GM12878 (cell line): ENCODE data around the gene ACHE. TPM values are rescaled to one million over a fixed set of nuclear protein-coding genes. Genes with fewer than 3 reads are reported as not detected.
A peak's percentile ranks its signal among the peaks of the same experiment; 100 is the strongest.

Experiments used
- BMI1 ChIP-seq: fragments of 450-650 bp; IDR thresholded peaks from 2 replicates; pipeline ENCODE4 v1.6.1; 2016; ENCODE audit warnings: mild to moderate bottlenecking, moderate library complexity, borderline replicate concordance
- EGR1 ChIP-seq, 2 experiments: IDR thresholded peaks; 1 replicate in 1 of 2; 2 replicates in 1 of 2; pipeline ENCODE4 v1.6.1; 2011 to 2012; ENCODE audit warnings: low read depth in 2 of 2, low read length in 2 of 2, borderline replicate concordance in 1 of 2, mild to moderate bottlenecking in 1 of 2, moderate library complexity in 1 of 2
- HCFC1 ChIP-seq: fragments of 150-350 bp; IDR thresholded peaks from 2 replicates; pipeline ENCODE4 v1.6.1; 2014; ENCODE audit warnings: low read length
- KAT2A ChIP-seq: conservative IDR thresholded peaks from 2 replicates; pipeline ENCODE4 v1.6.1; 2011; ENCODE audit warnings: low read depth, low read length; ENCODE audit not compliant: control insufficient read depth
- NR2C1 ChIP-seq: fragments of 450-650 bp; IDR thresholded peaks from 2 replicates; pipeline ENCODE4 v1.6.1; 2017; ENCODE audit warnings: antibody characterized with exemption, mild to moderate bottlenecking, moderate library complexity
- PAX5 ChIP-seq: IDR thresholded peaks from 2 replicates; pipeline ENCODE4 v1.6.1; 2011; ENCODE audit warnings: low read depth, low read length, borderline replicate concordance
- PAX8 ChIP-seq: fragments of 450-650 bp; IDR thresholded peaks from 2 replicates; pipeline ENCODE4 v1.6.1; 2017; ENCODE audit warnings: mild to moderate bottlenecking, moderate library complexity
- RFX5 ChIP-seq: IDR thresholded peaks from 2 replicates; pipeline ENCODE4 v1.6.1; 2011; ENCODE audit warnings: low read depth, low read length, improper control_type of control experiment
- RUNX3 ChIP-seq: IDR thresholded peaks from 2 replicates; pipeline ENCODE4 v1.6.1; 2012; ENCODE audit warnings: low read length, inconsistent platforms
- SIN3A ChIP-seq: IDR thresholded peaks from 2 replicates; pipeline ENCODE4 v1.6.1; 2012; ENCODE audit warnings: low read depth, low read length, improper control_type of control experiment
- SMC3 ChIP-seq: IDR thresholded peaks from 2 replicates; pipeline ENCODE4 v1.6.1; 2011; ENCODE audit warnings: low read length, improper control_type of control experiment, borderline replicate concordance
- SPI1 ChIP-seq: IDR thresholded peaks from 2 replicates; pipeline ENCODE4 v1.6.1; 2011; ENCODE audit warnings: low read depth, mild to moderate bottlenecking, low read length, moderate library complexity, borderline replicate concordance; ENCODE audit not compliant: insufficient read depth
- ZNF207 ChIP-seq: fragments of 450-650 bp; IDR thresholded peaks from 2 replicates; pipeline ENCODE4 v1.6.1; 2014; ENCODE audit warnings: antibody characterized with exemption, mild to moderate bottlenecking, borderline replicate concordance
- ZZZ3 ChIP-seq: IDR thresholded peaks from 2 replicates; pipeline ENCODE4 v1.6.1; 2011; ENCODE audit warnings: low read depth; ENCODE audit not compliant: control insufficient read depth, insufficient read length
- polyA plus RNA-seq, 11 experiments: library from polyadenylated mRNA; depleted of rRNA in 4 of 11; unstranded in 6 of 11; stranded (reverse) in 5 of 11; fragments of >200 nt; fragmentation: Nextera tagmentation in 4 of 11; fragmentation: Illumina TruSeq in 1 of 11; extraction: Ambion mirVana in 4 of 11; extraction: Trizol in 1 of 11; gene quantifications; 1 replicate in 1 of 11; 2 replicates in 10 of 11; pipeline versions ENCODE4 v1.2.1 to v1.2.3, GENCODE V29; 2011 to 2016; ENCODE audit warnings: inconsistent platforms in 2 of 11, missing spikeins in 2 of 11, low read depth in 1 of 11
- total RNA-seq, 4 experiments: library from RNA; depleted of rRNA in 3 of 4; stranded (reverse); fragments of >200 nt in 3 of 4; fragmentation: Illumina TruSeq in 1 of 4; extraction: Trizol in 1 of 4; gene quantifications; 2 replicates each; pipeline versions ENCODE4 v1.2.1 to v1.2.3, GENCODE V29; 2013 to 2021
- TF ChIP-seq, protein P1 (sequence below): IDR thresholded peaks from 2 replicates; pipeline ENCODE4 v1.6.1; 2012; ENCODE audit warnings: low read depth, low read length, improper control_type of control experiment
- TF ChIP-seq, protein P2 (sequence below): fragments of 450-650 bp; IDR thresholded peaks from 2 replicates; pipeline ENCODE4 v1.6.1; 2018; ENCODE audit warnings: mild to moderate bottlenecking, low read depth, moderate library complexity; ENCODE audit not compliant: partially characterized antibody
- TF ChIP-seq, protein P3 (sequence below): IDR thresholded peaks from 2 replicates; pipeline ENCODE4 v1.6.1; 2011; ENCODE audit warnings: mild to moderate bottlenecking, low read depth, low read length, moderate library complexity; ENCODE audit not compliant: insufficient replicate concordance
- TF ChIP-seq, protein P4 (sequence below): fragments of 450-650 bp; formaldehyde crosslinking; IDR thresholded peaks from 2 replicates; pipeline ENCODE4 v1.4.0; 2022; ENCODE audit warnings: mild to moderate bottlenecking, moderate library complexity

The ACHE gene
- total and polyA plus RNA-seq, 10 of the 15 experiments (the other 5 are each of a cell fraction or from before 2014, with no cell fraction given) = 0.07 to 5.1 (median 2.3) TPM; not detected in 1

DNA sequence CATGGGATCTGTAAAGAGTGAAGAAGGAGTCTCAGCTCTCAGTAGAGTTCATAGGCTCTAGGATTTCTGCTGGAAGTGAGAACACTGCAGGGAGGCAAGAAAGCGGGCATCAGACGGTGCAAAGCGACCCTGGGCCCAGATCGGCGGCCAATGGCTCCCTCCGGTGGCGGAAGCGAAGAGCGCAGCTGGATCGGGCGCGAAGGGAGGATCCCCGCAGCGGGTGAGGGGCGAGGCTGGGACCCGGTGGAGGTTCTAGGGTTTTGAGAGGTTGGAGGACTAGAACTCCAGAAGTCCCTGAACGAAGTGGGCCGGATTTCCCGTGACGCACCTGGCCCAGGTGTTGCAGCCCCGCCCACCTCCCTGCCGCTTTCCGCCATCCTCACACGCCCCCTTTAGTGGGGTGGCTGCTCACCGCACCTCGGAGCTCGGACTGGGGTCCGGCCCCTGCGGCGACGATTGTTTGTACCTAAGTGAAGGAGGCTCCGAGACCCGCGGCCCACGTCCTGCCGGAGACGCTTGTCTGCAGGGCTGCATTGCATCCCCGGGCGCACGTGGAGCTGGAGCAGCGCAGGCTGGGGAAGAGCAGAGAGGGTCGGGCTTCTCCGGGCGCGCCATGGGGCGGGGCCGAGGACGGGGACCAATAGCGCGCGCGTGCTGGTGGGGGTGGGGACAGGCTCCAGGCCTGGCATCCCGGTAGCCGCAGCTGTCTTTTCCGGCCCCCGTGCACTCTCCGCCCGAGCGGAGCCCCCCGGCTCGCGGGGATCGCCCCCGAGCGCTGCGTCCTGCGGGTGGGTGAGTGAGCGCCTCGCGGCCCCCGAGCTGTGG lies 43.4 kb downstream of the ACHE start, which contains the start of gene SLC12A9 (continued):
- TF ChIP-seq KAT2A = no peak
- TF ChIP-seq PAX5 = no peak
- TF ChIP-seq ZZZ3 = no peak
- TF ChIP-seq ZNF207 = no peak
- TF ChIP-seq SMC3 = peak; percentile 77
- TF ChIP-seq, protein P1, sequence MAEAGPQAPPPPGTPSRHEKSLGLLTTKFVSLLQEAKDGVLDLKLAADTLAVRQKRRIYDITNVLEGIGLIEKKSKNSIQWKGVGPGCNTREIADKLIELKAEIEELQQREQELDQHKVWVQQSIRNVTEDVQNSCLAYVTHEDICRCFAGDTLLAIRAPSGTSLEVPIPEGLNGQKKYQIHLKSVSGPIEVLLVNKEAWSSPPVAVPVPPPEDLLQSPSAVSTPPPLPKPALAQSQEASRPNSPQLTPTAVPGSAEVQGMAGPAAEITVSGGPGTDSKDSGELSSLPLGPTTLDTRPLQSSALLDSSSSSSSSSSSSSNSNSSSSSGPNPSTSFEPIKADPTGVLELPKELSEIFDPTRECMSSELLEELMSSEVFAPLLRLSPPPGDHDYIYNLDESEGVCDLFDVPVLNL = no peak
- TF ChIP-seq EGR1 (IDR thresholded peaks at IDR 0.05; ENCODE audit: borderline replicate concordance in 1 of 2, low read depth in 2 of 2, low read length in 2 of 2) = no peak
- TF ChIP-seq NR2C1 = no peak
- no peak for TF ChIP-seq PAX8
- TF ChIP-seq, protein P2, sequence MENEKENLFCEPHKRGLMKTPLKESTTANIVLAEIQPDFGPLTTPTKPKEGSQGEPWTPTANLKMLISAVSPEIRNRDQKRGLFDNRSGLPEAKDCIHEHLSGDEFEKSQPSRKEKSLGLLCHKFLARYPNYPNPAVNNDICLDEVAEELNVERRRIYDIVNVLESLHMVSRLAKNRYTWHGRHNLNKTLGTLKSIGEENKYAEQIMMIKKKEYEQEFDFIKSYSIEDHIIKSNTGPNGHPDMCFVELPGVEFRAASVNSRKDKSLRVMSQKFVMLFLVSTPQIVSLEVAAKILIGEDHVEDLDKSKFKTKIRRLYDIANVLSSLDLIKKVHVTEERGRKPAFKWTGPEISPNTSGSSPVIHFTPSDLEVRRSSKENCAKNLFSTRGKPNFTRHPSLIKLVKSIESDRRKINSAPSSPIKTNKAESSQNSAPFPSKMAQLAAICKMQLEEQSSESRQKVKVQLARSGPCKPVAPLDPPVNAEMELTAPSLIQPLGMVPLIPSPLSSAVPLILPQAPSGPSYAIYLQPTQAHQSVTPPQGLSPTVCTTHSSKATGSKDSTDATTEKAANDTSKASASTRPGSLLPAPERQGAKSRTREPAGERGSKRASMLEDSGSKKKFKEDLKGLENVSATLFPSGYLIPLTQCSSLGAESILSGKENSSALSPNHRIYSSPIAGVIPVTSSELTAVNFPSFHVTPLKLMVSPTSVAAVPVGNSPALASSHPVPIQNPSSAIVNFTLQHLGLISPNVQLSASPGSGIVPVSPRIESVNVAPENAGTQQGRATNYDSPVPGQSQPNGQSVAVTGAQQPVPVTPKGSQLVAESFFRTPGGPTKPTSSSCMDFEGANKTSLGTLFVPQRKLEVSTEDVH = no peak
- TF ChIP-seq, protein P3, sequence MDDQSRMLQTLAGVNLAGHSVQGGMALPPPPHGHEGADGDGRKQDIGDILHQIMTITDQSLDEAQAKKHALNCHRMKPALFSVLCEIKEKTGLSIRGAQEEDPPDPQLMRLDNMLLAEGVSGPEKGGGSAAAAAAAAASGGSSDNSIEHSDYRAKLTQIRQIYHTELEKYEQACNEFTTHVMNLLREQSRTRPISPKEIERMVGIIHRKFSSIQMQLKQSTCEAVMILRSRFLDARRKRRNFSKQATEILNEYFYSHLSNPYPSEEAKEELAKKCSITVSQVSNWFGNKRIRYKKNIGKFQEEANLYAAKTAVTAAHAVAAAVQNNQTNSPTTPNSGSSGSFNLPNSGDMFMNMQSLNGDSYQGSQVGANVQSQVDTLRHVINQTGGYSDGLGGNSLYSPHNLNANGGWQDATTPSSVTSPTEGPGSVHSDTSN = no peak
- TF ChIP-seq, protein P4, sequence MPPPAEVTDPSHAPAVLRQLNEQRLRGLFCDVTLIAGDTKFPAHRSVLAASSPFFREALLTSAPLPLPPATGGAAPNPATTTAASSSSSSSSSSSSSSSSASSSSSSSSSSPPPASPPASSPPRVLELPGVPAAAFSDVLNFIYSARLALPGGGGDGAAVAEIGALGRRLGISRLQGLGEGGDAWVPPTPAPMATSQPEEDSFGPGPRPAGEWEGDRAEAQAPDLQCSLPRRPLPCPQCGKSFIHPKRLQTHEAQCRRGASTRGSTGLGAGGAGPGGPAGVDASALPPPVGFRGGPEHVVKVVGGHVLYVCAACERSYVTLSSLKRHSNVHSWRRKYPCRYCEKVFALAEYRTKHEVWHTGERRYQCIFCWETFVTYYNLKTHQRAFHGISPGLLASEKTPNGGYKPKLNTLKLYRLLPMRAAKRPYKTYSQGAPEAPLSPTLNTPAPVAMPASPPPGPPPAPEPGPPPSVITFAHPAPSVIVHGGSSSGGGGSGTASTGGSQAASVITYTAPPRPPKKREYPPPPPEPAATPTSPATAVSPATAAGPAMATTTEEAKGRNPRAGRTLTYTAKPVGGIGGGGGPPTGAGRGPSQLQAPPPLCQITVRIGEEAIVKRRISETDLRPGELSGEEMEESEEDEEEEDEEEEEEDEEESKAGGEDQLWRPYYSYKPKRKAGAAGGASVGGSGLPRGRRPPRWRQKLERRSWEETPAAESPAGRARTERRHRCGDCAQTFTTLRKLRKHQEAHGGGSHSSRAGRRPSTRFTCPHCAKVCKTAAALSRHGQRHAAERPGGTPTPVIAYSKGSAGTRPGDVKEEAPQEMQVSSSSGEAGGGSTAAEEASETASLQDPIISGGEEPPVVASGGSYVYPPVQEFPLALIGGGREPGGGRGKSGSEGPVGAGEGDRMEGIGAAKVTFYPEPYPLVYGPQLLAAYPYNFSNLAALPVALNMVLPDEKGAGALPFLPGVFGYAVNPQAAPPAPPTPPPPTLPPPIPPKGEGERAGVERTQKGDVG = no peak
- TF ChIP-seq RFX5 = peak; percentile 32; the same call in 1 of the 2 replicates
- TF ChIP-seq SIN3A = 0 out of 2 replicates have a peak, but pooled peaks have one; percentile 64
- TF ChIP-seq BMI1 = no peak
- no peak; the same call in 1 of the 2 replicates for TF ChIP-seq HCFC1
- TF ChIP-seq RUNX3 = no peak
- TF ChIP-seq SPI1 = no peak
